Tibial artery (tissue), 4 donors: Measurements from ENCODE around the gene HOXD8.

ENCODE experiments used
- DNase-seq, 2 donors: peaks; one replicate each; pipeline ENCODE4 v3.0.0-alpha.2; 2019
- H3K27ac ChIP-seq, 2 donors: fragments of 200-600 bp; sonication (generic) in 1 of 2; 1 replicate in 1 of 2; 2 replicates in 1 of 2; pipeline ENCODE4 v1.5.1; 2018 to 2019; ENCODE audit warnings: mild to moderate bottlenecking in 1 of 2
- H3K27me3 ChIP-seq, 2 donors: fragments of 200-600 bp; sonication (generic) in 1 of 2; one replicate each; pipeline versions ENCODE4 v1.5.1 to v1.6.0; 2016 to 2019
- H3K36me3 ChIP-seq, 3 donors: fragments of 200-600 bp; sonication (generic) in 2 of 3; one replicate each; pipeline ENCODE4 v1.5.1; 2016 to 2019; ENCODE audit warnings: mild to moderate bottlenecking in 2 of 3
- H3K4me1 ChIP-seq, 4 donors: fragments of 200-600 bp; sonication (generic) in 2 of 4; 1 replicate in 3 of 4; 2 replicates in 1 of 4; pipeline ENCODE4 v1.5.1; 2016 to 2019
- H3K4me3 ChIP-seq, 2 donors: fragments of 200-600 bp; sonication (generic) in 1 of 2; 1 replicate in 1 of 2; 2 replicates in 1 of 2; pipeline ENCODE4 v1.5.1; 2018 to 2019; ENCODE audit warnings: mild to moderate bottlenecking in 2 of 2
- H3K9me3 ChIP-seq, 3 donors: fragments of 200-600 bp; sonication (generic) in 1 of 3; one replicate each; pipeline ENCODE4 v1.5.1; 2016 to 2019
- intact Hi-C: fragments of 100-400 bp; cut with DNase I; formaldehyde crosslinking; loops from one replicate; pipeline ENCODE4 v1.15.0; 2023; ENCODE audit warnings: low total_unique reads
- TF ChIP-seq, protein P1 (sequence below), 2 experiments: fragments of 200-600 bp in 1 of 2; fragments of 450-650 bp in 1 of 2; IDR thresholded peaks; one replicate each; pipeline ENCODE4 v1.5.1; 2017 to 2019; ENCODE audit warnings: antibody characterized with exemption in 2 of 2, mild to moderate bottlenecking in 1 of 2, moderate library complexity in 1 of 2

Gene HOXD8

DNA sequence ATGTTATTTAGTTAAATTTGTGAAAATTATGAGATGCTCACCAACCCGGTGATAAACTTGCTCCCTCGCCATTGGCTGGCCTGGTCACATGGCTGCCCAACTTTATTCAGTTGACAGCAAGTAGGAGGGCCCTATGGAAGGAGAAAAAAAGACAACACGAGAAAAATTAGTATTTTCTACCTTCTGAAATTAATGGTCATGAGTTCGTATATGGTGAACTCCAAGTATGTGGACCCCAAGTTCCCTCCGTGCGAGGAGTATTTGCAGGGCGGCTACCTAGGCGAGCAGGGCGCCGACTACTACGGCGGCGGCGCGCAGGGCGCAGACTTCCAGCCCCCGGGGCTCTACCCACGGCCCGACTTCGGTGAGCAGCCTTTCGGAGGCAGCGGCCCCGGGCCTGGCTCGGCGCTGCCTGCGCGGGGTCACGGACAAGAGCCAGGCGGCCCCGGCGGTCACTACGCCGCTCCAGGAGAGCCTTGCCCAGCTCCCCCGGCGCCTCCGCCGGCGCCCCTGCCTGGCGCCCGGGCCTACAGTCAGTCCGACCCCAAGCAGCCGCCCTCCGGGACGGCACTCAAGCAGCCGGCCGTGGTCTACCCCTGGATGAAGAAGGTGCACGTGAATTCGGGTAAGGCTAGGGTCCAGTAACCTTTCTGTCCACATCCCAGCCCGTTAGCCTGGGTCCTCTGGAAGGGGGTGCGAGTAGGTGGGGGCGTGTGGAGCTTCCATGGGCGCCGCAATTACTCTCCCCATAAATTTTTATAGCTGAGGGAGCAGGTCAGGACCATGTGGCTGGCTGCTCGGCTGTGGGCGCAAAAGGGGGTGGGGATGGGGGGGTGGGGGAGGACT, 22.2 kb downstream of the HOXD8 start, which contains the start of gene HOXD4:
TSS of gene HOXD4 (plus strand) at position 109 of the 846 bp plus-strand sequence. CDS start at position 193, 84 bp downstream.
- DNase-seq = no peak
- peaks cover 0 to 71% of the 10 kb centered on the region in 2 donors for H3K27me3 ChIP-seq
- intact Hi-C loops = loop anchor here (10.0 kb wide), 1 partner anchor 103 kb away; no protein-coding TSS in a partner anchor
- TF ChIP-seq, protein P1, sequence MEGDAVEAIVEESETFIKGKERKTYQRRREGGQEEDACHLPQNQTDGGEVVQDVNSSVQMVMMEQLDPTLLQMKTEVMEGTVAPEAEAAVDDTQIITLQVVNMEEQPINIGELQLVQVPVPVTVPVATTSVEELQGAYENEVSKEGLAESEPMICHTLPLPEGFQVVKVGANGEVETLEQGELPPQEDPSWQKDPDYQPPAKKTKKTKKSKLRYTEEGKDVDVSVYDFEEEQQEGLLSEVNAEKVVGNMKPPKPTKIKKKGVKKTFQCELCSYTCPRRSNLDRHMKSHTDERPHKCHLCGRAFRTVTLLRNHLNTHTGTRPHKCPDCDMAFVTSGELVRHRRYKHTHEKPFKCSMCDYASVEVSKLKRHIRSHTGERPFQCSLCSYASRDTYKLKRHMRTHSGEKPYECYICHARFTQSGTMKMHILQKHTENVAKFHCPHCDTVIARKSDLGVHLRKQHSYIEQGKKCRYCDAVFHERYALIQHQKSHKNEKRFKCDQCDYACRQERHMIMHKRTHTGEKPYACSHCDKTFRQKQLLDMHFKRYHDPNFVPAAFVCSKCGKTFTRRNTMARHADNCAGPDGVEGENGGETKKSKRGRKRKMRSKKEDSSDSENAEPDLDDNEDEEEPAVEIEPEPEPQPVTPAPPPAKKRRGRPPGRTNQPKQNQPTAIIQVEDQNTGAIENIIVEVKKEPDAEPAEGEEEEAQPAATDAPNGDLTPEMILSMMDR (IDR thresholded peaks at IDR 0.05) = no peak
- H3K4me3 ChIP-seq = no peak within 1 kb of the TSS
- no peaks in the 10 kb centered on the region for H3K4me1 ChIP-seq
- H3K9me3 ChIP-seq = no peaks in the 10 kb centered on the region
- H3K27ac ChIP-seq = no peak within 1 kb of the TSS
- peaks cover 8 to 42% (median 15%) of the 10 kb centered on the region in 3 donors for H3K36me3 ChIP-seq

DNA sequence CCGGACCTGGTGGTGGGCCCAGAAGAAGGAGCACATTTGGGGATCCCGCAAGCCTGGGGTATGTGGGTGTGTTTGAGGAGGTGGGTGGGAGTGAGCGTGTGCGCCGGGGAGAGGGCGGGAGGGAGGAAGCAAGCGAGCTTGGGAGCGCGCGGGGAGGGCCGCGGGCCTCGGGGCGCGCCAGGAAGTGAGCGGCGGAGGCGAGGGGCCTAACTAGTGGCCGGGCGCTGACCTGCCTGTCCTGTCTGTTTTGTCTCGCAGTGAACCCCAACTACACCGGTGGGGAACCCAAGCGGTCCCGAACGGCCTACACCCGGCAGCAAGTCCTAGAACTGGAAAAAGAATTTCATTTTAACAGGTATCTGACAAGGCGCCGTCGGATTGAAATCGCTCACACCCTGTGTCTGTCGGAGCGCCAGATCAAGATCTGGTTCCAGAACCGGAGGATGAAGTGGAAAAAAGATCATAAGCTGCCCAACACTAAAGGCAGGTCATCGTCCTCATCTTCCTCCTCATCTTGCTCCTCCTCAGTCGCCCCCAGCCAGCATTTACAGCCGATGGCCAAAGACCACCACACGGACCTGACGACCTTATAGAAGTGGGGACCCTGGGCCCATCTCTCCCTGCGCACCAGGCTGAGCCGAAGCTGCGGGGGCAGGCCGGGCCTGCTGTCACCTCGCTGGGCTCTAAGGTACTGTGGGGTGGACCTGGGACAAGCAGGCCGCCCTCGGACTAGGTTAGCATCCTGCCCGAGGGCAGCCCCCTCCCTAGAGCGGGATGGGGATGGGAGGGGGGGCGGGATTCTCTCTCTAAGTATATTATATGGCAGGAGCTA, 23.1 kb downstream of the HOXD8 start:
- DNase-seq = no peak
- Histone ChIP-seq H3K4me1 (peaks cover 0 to 8% (median 4%) of the 10 kb centered on the region in 4 donors), H3K27me3 (peaks cover 0 to 77% of the 10 kb centered on the region in 2 donors), H3K36me3 (peaks cover 8 to 42% (median 15%) of the 10 kb centered on the region in 3 donors), H3K27ac (no peak overlapping the region), H3K4me3 (no peak overlapping the region), H3K9me3 (no peaks in the 10 kb centered on the region)
- intact Hi-C loops = loop anchor here (10.0 kb wide), 1 partner anchor 102 kb away; no protein-coding TSS in a partner anchor
- TF ChIP-seq, protein P1 (IDR thresholded peaks at IDR 0.05) = no peak

DNA sequence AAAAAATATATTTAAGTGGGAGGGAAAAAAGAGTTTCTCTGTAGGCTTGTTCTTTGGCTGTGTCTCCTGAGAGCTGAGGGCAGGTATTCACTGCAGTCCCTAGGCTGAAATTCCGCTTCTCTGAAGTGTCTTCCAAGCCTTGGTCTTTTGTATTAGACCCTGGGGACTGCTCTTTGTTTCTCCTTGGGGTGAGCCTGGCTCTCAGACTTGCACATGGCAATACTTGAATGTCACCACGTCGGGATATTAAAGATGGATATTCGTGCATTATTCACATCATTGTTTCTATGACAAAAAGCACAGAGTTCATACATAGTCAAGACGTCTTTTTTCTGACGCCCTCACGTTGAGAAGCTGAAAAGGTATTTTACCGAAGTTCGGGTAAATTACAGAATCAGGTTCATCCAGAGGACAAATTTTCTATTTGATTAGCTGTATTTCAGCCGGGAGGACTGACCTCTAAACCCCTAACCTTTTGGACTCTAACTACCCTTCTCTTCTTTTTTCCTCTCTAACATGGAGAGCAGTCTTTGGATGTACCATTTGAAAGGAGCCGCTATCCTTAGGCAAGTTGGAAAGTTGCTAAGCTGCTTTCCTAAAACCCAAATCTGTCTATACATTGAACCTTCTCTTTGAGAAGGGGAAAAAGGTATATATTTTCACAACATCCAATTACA, 25.2 kb downstream of the HOXD8 start:
- Histone ChIP-seq H3K9me3 (no peaks in the 10 kb centered on the region), H3K4me1 (peaks cover 0 to 22% (median 14%) of the 10 kb centered on the region in 4 donors), H3K36me3 (peaks cover 8 to 37% (median 15%) of the 10 kb centered on the region in 3 donors), H3K27me3 (peaks cover 0 to 78% of the 10 kb centered on the region in 2 donors), H3K4me3 (no peak overlapping the region), H3K27ac (no peak overlapping the region)
- TF ChIP-seq, protein P1 (IDR thresholded peaks at IDR 0.05) = no peak
- DNase-seq = no peak
- intact Hi-C loops = loop anchor here (10.0 kb wide), 1 partner anchor 100 kb away; no protein-coding TSS in a partner anchor

DNA sequence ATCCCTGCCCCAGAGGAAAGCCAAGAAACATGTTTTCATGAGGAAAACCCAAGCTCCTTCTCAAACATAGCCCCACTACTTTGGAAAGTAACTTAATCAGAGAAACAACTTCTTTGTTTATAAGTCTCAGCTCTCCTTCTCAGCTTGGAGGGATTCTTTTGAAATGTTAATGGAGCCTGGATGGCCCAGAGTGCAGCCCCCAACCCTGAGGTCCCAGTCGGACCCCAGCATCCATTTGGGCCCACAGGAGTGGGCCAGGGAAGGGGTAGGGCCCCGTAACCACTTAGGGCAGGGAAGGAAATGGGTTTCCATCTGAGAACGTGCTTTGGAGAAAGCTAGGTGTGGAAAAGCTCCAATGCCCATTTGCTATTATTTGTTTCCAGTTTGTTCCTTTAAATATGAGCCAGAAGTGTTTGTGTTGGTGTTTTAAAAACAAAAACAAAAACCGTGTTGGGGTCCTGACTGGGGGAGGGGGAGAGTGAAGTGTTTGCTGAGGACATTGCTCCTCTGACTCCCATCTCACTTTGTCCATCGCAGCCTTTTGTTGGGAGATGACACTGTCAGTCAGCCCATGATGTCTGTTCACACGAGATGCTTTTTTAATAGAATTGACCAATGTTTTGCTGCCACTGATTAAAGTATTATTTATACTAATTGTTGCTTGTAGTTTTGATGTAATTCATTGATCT, 26.0 kb downstream of the HOXD8 start:
- peaks cover 8 to 36% (median 15%) of the 10 kb centered on the region in 3 donors for H3K36me3 ChIP-seq
- H3K4me1 ChIP-seq = peaks cover 0 to 30% (median 22%) of the 10 kb centered on the region in 4 donors
- TF ChIP-seq, protein P1 (IDR thresholded peaks at IDR 0.05) = no peak
- no peak for DNase-seq
- no peak overlapping the region for H3K4me3 ChIP-seq
- intact Hi-C loops = loop anchor here (10.0 kb wide), 1 partner anchor 99 kb away; no protein-coding TSS in a partner anchor
- no peak overlapping the region for H3K27ac ChIP-seq
- H3K9me3 ChIP-seq = no peaks in the 10 kb centered on the region
- H3K27me3 ChIP-seq = peaks cover 0 to 78% of the 10 kb centered on the region in 2 donors
